ENCODE measurements around the gene CDKN3.
A peak's percentile ranks its signal among the peaks of the same experiment; 100 is the strongest.

Gene CDKN3, protein sequence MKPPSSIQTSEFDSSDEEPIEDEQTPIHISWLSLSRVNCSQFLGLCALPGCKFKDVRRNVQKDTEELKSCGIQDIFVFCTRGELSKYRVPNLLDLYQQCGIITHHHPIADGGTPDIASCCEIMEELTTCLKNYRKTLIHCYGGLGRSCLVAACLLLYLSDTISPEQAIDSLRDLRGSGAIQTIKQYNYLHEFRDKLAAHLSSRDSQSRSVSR

DNA sequence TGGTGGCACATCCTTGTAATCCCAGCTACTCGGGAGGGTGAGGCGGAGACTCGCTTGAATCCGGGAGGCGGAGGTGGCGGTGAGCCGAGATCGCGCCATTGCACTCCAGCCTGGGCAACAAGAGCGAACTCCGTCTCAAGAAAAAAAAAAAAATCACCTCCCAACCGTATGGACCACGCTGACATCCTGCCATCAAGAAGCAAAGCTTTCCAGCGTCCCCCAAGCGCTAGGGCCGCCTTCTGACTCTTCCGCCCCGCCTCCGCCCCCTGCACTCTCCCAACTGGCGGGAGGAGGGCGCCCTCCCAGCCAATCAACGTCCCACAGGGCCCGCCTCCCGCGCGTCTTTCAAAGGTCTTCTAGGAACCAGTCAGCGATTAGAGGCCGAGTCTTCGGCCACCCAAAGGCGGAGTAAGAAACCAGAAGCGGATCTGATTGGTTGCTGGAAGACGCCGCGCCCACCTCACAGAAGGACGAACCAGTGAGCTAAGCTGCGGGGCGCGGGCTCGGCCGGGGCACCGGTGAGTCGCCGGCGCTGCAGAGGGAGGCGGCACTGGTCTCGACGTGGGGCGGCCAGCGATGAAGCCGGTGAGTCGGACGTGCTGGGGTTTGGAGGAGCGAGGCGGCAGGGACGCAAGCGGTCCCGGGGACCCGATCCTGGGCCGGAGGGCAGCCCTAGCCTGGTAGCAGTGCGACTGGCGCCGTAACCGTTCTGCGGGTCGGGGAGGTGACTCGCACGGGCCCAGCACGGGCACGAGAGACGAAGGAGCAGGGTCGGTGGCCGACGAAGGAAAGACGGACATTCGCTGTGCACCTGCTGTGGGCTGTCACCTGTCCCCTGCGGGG, at the start of gene CDKN3:
TSS of gene CDKN3 (plus strand) at position 515 of the 843 bp plus-strand sequence. CDS start at position 577, 62 bp downstream.
- DNase-seq = peak; percentile 98

- DNase-seq = no peak
Measured at GRCh38 chr14:54347044-54347443, 49.8 kb upstream of the CDKN3 start.

DNA sequence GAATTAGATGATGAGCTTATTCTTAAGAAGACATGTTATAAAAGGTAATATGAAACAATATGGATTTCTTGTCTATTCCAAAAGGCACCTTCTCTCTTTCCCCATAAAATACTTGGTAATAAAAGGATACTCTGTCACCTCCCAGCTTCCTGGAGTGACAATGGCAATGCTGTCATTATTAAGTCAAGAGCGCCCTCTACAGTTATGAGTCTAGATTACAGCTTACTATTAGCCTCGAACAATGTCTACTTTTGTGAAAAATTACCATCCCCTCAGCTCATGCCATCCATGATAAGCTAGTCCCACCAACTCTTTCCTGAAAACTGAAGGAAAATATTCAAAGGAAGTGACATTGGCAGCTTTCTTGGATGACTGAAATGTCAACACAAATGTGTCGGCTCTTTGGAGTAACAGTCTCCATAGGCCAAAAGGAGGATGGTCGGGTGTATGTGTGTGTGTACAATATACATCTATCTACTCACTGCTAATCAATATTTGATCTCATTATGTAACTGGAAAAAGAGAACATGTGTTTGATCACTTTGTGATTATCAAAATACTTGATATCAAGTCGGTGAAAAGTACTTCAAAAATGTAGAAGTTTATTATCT, 48.7 kb upstream of the CDKN3 start:
- DNase-seq = peak; percentile 54

- no peak for DNase-seq
Measured at GRCh38 chr14:54348923-54349620, 47.7 kb upstream of the CDKN3 start.

DNA sequence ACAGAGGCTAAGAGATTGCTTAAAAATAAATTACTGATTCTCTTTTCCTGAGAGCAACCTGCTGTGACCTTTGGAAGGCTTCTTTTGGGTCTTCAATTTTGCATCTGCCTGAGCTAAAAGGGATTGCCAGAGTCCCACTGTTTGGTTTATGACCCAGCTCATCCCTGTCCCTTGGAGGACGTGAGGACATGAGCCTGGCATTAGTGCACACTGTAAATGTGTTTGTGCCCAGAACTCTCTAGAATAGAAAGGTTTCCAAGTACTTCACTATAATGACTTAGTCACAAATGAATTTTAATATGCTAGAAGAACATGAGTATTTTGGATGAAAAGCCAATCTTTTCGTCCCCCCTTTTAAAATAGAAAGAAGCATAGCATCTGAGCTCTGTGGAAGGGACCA, 47.1 kb upstream of the CDKN3 start:
- no peak for DNase-seq

- no peak for DNase-seq
Measured at GRCh38 chr14:54350203-54350602, 46.6 kb upstream of the CDKN3 start.

- no peak for DNase-seq
Measured at GRCh38 chr14:54353266-54353665, 43.5 kb upstream of the CDKN3 start.

DNA sequence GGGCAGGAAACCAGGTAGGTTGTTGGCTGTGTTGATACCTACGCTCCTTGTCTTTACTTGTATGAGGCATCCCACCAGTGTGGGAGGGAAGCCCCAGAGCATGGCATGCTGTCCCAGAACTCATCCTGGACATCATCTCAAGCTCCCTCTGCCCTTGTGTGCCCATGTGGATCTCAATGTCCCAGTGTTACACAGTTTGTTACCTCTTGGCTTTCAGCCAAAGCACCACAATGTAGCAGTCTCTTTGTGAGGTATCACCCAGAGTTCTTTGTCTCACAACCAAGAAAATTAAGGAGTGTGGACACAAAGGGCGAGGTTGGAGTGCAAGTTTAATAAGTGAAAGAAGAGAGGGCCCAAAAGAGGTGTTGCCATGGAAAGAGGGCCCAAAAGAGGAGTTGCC, 43.1 kb upstream of the CDKN3 start:
- DNase-seq = no peak

GRCh38 chr14:54354096-54354495, 42.7 kb upstream of the CDKN3 start:
- no peak for DNase-seq

DNA sequence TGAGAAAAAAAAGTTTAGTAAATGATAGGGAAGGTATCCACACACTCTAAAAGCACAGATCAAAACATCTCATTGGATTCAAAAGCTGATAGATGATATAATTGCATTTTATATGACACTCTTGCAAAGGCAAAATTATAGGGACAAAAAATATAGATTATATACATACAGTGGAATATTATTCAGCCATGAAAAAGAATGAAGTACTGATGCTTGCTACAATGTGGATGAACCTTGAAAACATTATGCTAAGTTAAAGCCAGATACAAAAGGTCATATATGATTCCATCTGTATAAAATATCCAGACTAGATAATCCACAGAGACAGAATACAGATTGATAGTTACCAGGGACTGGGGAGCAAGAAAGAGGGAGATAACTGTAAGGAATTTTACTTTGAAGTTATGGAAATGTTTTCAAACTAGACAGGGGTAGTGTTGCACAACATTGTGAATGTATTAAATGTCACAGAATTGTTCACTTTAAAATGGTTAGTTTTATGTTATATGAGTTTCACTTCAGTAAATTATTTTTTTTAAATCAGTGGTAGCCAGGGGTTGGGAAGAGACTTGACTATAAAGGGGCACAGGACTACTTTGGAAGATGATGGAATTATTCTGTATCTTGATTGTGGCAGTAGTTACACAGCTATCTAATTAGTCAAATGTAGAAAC, 41.7 kb upstream of the CDKN3 start:
- no peak for DNase-seq

- no peak for DNase-seq
Measured at GRCh38 chr14:54355698-54356097, 41.1 kb upstream of the CDKN3 start.

GRCh38 chr14:54356172-54356571, 40.6 kb upstream of the CDKN3 start:
- DNase-seq = no peak

DNA sequence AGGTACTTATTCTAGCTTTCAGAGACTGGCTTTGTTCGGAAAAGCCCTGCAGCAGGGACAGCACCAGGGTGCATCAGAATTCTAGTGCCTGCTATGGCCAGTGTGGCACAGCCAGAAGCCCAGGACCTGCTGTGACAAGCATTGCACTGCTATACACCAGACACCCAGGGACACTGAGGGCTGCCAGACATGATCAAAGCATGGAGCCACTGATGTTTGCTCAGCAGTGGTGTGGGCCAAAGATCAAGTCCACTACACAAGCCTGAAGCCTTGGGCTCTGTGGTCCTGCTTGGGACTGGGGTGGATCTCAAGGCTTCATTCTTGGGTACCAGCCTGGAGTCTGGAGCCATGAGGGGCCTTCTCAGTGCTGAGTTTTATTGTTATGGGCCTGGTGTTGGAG, 36.1 kb upstream of the CDKN3 start:
- no peak for DNase-seq

DNA sequence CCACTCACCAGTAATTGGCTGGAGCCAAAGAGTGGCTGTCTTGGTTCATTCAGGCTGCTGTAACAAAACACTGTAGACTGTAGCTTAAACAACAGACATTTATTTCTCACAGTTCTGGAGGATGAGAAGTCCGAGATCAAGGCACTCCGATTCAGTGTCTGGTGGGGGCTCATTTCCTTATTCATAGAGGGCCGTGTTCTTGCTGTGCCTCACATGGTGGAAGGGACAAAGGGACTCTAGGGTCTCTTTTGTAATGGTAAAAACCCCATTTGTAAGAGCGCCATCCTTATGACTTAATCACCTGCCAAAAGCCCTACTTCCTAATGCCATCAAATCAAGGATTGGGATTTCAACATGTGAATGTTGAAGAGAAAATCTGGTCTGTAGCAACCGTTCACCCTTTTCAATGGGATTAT, 34.7 kb upstream of the CDKN3 start:
- no peak for DNase-seq

GRCh38 chr14:54362759-54363437, 33.9 kb upstream of the CDKN3 start:
- no peak for DNase-seq

DNA sequence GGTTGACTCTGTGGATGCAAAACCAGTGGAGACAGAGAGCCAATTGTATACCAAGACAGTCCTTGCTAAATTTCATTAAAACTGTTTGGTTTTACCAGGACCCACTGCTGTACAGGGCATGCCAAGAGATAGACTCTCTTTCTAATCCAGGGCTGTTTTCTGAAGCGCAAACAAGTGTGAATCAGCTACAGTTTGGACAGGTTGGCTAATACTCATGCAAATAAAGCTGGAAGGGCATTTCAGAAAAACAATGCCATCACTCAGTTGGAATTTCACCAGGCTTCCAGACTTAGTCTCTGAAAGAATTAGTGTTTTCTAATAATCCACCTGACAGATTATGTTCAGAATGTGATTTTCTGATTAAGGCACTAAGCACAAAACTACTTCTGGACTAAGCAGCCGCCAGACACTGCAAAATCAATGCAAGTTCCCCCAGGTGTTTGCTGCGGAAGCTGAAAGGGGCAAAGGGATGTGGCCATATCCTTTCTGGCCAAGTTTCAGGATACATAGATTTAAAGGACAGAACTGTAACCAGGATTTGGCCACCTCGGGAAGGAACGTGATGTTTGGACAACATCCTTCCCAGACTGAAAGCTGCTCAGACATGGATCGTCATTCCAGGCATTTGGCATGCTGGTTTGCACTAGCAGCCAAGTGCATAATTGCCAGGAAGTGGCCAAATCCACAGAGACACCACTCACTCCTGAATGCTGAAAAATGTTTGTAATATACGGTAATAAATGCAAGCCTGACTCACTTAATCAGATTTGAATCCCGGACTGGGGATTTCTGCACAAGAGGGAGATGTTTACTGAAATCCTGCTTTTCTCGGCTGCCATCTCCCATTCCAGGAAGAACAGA, 32.0 kb upstream of the CDKN3 start:
- no peak for DNase-seq

GRCh38 chr14:54366736-54367735, 29.8 kb upstream of the CDKN3 start:
- peak; percentile 27 for DNase-seq

DNA sequence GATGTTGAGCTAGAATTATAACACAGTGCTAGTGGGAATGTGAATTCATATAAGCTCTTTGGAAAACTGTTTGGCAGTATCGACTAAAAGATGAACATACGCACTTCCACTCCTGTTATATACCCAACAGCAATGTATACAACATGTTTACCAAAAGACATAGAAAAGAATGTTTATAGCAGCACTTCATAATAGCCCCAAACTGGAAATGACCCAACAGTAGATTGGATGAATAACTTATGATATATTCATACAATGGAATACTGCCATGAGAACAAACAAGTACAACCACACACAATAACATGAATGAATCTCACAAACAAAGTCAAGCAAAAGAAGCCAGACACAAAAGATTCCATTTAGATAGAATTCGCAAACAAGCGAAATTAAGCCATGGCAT, 28.5 kb upstream of the CDKN3 start:
- no peak for DNase-seq

DNA sequence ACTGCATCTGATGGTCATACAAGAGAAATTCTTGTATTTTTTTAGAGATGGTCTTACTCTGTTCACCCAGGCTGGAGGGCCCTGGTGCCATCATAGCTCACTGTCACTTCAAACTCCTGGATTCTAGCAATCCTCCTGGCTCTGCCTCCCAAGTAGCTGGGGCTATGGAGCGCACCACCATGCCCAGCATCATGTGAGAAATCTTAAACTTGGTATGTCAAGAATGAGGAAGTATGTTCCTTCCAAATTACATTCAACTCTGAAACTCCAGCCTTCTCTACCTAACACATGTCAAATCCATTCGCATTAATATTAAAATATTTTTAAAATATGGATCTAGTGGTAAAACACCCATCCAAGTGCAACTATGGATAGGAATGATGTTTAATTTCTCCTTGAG, 27.5 kb upstream of the CDKN3 start:
- DNase-seq = no peak

Data from activated CD4-positive, alpha-beta T cell treated with anti-CD3 and anti-CD28 coated beads, Interleukin-2, amount 50 U/mL, for 16 hours (primary cell).